Activated naive CD8-positive, alpha-beta T cell treated with anti-CD3 and anti-CD28 coated beads, Interleukin-2, amount 50 U/mL, for 16 hours (primary cell): ENCODE data around the gene SHISA4.
"Not testable (repeated sequence)": the region's sequence is repeated elsewhere in the genome, so short reads cannot be mapped to it uniquely, and the experiment has no call there.

ENCODE experiments used
- DNase-seq: peaks from one replicate; pipeline ENCODE4 v3.0.0-alpha.2; 2020; ENCODE audit warnings: low read depth, low spot score

Gene SHISA4, protein sequence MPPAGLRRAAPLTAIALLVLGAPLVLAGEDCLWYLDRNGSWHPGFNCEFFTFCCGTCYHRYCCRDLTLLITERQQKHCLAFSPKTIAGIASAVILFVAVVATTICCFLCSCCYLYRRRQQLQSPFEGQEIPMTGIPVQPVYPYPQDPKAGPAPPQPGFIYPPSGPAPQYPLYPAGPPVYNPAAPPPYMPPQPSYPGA

DNA sequence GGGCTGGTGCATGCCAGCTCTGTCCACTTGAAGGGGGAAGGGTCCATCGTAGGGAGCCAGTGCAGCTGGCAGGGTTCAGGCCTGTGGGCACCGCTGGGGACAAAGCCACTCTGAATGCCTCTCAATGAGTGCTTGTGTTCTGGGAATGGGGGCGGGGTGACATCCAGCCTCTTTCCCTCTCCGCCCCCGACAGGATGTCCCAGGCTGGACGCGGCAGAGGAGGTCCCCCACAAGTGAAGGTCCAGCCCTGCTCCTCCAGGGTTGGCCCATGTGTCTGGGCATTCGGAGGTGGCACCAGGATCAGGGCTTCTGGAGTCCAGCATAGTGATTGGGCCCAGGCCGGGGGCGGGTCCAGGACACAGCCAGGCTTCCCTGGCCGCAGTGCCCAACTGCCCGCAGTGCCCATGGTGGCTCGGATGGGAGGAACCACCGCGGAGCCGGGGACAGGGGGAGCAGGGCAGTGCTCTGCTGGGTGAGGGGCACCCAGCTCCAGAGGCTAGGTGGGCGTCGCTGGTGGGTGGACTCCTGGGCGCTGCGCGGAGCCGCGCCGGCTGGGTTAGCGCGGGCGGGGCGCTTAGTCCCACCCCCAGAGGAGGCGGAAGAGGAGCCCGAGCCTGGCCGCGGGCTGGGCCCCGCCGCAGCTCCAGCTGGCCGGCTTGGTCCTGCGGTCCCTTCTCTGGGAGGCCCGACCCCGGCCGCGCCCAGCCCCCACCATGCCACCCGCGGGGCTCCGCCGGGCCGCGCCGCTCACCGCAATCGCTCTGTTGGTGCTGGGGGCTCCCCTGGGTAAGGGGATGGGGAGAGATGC is at the start of gene SHISA4:
SHISA4 (plus strand) TSS at position 617 of the 808 bp plus-strand sequence; CDS start at position 714, 97 bp downstream.
- DNase-seq = no peak

GRCh38 chr1:201839089-201839488 is 49.6 kb upstream of the SHISA4 start:
- DNase-seq = not testable (repeated sequence)

- DNase-seq = no peak
Observed at GRCh38 chr1:201840055-201840454, 48.6 kb upstream of the SHISA4 start.

DNA sequence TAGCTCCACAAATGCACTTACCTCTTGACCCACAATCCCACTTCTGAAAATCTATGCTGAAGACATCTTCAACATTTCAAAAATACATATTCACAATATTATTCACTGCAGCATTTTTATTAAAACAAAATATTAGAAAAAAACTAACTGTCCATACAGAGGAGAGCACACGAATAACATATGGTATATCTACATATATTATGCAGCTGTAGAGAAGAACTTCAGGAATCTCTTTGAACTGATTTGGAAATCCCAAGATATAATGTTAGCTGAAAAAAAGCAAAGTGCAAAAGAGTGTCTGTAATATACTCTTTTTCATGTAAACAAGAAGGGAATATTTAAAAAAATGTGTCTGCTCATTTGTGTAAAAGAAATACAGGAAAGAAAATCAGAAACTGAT is 48.2 kb upstream of the SHISA4 start:
- no peak for DNase-seq

- no peak for DNase-seq
Observed at GRCh38 chr1:201841265-201841912, 47.3 kb upstream of the SHISA4 start.

DNA sequence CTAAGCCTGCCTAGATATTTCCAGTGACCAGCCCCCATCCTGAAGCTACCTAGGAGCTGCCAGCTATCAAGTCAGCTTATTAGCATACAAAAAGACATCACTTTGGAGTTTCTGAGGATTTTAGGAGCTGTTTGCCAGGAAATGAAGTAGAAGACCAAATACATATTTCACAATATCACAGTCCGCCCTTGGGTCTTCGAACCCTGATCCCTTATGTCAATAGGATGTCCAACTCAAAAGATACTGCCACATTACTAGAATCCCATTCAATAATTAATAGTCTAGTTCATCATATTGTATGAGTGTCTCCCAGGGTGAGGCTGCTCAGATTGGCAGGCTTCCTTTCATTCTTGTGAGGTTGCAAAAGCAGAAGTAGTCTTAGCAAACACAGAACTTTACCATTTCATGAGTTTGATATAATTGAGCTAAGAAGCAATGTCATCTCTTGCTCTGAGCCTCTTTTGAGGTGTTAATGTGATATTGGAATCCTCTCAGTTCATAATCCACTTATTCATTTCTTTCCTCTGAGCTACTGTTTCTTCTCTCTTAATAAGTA is 46.1 kb upstream of the SHISA4 start:
- DNase-seq = no peak

DNA sequence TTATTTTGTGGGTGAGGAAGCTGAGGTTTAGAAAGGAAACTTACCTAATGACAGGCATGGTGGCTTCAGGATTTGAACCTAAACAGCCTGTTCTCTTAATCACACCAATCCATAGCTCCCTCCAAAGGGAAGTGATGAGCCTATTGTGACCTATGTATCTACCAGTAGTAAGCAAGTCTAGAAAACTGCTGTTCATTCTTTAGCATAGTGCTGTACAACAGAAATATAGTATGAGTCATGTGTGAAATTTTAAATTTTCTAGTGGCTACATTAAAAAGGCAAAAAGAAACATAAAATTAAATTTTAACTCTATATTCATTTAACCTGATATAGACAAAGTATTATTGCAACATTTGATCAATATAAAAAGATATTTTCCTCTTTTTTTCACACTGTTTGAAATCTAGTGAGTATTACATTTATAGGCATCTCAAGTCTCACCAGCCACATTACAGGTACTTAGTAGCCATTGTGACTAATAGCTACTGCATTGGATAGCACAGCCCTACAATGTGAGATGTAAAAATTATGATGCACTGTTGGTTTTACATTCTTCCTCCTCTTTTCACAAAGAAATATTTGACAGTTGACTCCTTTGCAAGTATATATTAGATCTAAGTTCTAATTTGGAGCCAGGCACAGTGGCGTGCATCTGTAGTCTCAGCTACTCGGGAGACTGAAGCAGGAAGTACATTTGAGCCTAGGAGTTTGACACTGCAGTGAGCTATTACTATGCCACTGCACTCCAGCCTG is 43.2 kb upstream of the SHISA4 start:
- DNase-seq = no peak

DNA sequence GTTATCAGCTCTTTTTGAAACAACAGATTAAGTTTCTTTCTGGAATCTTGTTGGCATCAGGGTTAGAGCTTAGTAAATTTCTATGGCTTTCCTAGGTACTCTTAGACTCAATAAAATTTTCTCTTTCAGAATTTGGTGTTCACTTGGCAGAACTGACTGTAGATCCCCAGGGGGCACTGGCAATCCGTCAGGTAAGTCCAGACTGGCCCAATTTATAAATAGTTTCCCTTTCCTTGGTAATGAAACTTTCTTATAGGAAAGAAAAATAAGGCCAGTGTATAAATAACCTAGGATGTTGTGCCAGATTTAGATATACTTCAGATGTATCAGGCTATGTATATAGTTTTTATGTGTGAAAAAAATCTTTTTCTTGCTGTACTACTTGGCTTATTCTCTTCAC is 41.5 kb upstream of the SHISA4 start:
- DNase-seq = no peak

- no peak for DNase-seq
Observed at GRCh38 chr1:201848230-201848629, 40.5 kb upstream of the SHISA4 start.

DNA sequence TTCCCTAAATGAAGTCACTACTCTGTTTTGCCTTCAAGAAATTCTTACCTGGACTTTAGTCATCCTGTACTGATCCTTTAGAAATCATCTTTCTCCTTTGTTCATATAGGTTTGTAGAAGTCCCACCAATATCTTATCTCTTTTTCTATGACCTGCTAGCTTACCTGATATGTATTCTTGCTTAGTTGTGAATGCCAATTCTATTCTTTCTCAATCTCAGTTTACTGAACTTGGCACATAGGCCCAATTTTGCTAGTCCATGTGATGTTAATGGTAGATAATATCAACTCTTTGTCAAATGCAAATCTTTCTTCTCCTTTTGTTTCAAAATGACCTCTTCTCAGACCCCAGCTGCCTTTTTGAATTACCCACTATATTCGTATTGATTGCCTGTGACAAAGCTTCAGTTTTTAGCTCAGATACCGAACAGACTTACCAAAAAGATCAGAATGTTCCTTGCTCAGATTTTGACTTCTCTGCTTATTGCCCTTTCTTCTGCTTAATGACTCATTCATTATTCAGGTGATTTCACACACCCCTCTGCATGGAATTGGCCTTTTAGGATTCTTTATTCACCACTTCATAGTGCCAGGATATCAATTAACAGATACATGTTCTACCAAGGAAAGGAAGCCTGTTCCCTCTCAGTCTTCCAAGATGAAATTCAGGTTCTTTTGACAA is 39.2 kb upstream of the SHISA4 start:
- no peak for DNase-seq

DNA sequence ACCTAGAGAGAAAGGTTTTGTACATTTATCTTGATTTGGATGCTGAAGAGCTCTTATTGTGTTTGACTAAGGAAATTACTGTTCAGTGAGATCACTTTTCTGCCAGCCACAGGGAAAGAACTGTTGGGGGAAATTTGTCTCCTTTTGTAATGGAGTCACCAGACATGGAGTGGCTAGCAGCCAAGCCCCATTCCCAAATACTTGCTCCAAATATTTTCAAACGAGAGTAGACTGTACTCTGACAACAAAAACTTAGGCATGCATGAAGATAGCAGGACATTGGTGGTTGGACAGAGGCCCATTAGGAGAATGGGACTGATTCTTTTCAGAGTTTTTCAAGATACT is 38.7 kb upstream of the SHISA4 start:
- DNase-seq = no peak

DNA sequence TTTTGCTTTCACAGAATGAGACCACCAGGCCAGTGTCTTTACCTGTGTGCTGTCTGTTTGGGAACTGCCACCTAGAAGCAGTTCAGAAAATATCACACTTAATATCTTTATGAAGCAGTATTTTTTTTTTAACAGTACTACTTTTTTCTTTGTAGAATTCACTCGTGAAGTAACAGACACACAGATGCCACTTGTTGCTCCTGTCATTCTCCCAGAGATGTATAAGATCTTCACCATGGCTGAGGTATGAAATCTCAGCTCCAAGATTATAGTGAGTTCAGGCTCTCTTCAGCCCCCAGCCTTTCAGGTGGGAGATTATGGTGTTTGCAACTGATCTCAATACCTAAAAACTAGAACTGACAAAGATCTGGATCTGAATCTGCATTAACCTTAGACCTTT is 36.7 kb upstream of the SHISA4 start:
- no peak for DNase-seq

DNA sequence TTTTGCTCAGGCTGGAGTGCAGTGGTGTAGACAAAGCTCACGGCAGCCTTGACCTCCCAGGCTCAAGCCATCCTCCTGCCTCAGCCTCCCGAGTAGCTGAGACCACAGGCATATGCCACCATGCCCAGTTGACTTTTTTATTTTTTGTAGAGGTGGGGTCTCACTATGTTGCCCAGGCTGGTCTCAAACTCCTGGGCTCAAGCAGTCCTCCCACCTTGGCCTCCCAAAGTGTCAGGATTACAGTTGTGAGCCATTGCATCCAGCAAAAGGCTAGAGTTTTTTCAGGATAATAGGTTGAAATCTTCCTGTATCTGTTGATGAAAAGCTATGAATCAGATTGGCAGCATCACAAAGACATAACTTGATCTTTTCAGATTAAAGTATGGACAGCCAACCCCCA is 32.0 kb upstream of the SHISA4 start:
- not testable (repeated sequence) for DNase-seq

GRCh38 chr1:201859424-201859823 is 29.3 kb upstream of the SHISA4 start:
- no peak for DNase-seq

DNA sequence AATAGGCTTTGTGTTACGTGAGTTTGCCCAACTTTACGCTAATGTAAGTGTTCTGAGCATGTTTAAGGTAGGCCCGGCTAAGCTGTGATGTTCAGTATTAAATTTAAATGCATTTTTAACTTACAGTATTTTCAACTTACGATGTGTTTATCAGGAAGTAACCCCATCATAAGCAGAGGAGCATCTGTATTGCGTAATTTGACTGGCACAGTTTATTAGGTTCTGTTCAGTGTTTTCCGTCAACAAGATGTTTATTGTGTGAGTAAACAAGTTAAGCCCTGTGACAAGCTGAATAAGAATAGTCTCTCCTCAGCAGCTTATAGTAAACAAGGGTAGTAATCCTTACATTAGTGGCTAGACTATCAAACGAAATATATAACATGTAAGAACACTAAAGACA is 27.2 kb upstream of the SHISA4 start:
- no peak for DNase-seq

- DNase-seq = no peak
Observed at GRCh38 chr1:201870397-201870796, 18.3 kb upstream of the SHISA4 start.

GRCh38 chr1:201874672-201875071 is 14.0 kb upstream of the SHISA4 start:
- no peak for DNase-seq

GRCh38 chr1:201876148-201876818 is 12.4 kb upstream of the SHISA4 start:
- DNase-seq = no peak

GRCh38 chr1:201877877-201878401 is 10.8 kb upstream of the SHISA4 start:
- no peak for DNase-seq

- DNase-seq = no peak
Observed at GRCh38 chr1:201880928-201881571, 7.6 kb upstream of the SHISA4 start.
